Liver (tissue), 3 donors: ENCODE results near the gene GPR68.

Experiments used
- RAD21 ChIP-seq, 2 donors: IDR thresholded peaks; 2 replicates each; pipeline ENCODE4 v1.6.1; 2016; ENCODE audit warnings: antibody characterized with exemption in 2 of 2, mild to moderate bottlenecking in 2 of 2
- TF ChIP-seq, protein P1 (sequence below): fragments of 150-350 bp; IDR thresholded peaks from 2 replicates; pipeline ENCODE4 v1.5.1; 2017; ENCODE audit warnings: improper control_type of control experiment, low read depth, low read length; ENCODE audit not compliant: missing input control
- donor health status: healthy.
- donor health status: healthy.

DNA sequence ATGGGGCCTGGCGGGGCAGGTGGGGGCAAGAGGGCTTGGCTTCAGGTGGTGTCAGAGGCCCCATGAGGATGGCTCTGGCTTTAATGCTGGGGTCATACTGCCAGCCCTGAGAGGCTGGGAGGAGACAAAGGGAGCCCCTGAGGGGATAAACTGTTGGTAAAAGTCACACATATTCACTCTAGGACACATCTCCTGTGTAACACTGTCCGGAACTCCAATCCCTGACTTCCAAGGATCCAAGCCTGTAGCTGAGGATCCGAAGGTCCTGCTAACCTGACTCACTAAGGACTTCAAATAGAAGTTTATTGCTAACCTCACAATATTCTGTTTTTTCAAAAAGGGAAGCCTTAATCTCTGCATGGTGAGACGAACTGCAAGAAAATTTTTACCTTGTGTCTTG is 39.2 kb upstream of the GPR68 start:
- TF ChIP-seq RAD21 (IDR thresholded peaks at IDR 0.05): no peak
- TF ChIP-seq, protein P1, sequence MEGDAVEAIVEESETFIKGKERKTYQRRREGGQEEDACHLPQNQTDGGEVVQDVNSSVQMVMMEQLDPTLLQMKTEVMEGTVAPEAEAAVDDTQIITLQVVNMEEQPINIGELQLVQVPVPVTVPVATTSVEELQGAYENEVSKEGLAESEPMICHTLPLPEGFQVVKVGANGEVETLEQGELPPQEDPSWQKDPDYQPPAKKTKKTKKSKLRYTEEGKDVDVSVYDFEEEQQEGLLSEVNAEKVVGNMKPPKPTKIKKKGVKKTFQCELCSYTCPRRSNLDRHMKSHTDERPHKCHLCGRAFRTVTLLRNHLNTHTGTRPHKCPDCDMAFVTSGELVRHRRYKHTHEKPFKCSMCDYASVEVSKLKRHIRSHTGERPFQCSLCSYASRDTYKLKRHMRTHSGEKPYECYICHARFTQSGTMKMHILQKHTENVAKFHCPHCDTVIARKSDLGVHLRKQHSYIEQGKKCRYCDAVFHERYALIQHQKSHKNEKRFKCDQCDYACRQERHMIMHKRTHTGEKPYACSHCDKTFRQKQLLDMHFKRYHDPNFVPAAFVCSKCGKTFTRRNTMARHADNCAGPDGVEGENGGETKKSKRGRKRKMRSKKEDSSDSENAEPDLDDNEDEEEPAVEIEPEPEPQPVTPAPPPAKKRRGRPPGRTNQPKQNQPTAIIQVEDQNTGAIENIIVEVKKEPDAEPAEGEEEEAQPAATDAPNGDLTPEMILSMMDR: no peak
